GM12878 (cell line): ENCODE measurements around the gene MRPL21.

Experiments used
- BCL11A ChIP-seq: IDR thresholded peaks from 2 replicates; pipeline ENCODE4 v1.6.1; 2011; ENCODE audit warnings: low read depth, low read length
- CEBPB ChIP-seq, 2 experiments: fragments of 150-350 bp in 1 of 2; IDR thresholded peaks; 2 replicates each; pipeline ENCODE4 v1.6.1; 2012 to 2014; ENCODE audit warnings: low read depth in 2 of 2, low read length in 2 of 2, borderline replicate concordance in 1 of 2, inconsistent platforms in 1 of 2
- EED ChIP-seq: sonication (generic); IDR thresholded peaks from 2 replicates; pipeline ENCODE4 v1.6.1; 2016; ENCODE audit warnings: antibody characterized with exemption, low read depth
- EZH2 ChIP-seq: IDR thresholded peaks from 2 replicates; pipeline ENCODE4 v1.6.1; 2012; ENCODE audit warnings: low read depth, mild to moderate bottlenecking, control low read depth, inconsistent platforms, low read length, borderline replicate concordance; ENCODE audit not compliant: control insufficient read depth
- FOXK2 ChIP-seq: fragments of 450-650 bp; IDR thresholded peaks from 2 replicates; pipeline ENCODE4 v1.6.1; 2017; ENCODE audit warnings: mild to moderate bottlenecking, moderate library complexity
- KLF5 ChIP-seq: fragments of 450-650 bp; IDR thresholded peaks from 2 replicates; pipeline ENCODE4 v1.6.1; 2014; ENCODE audit warnings: mild to moderate bottlenecking; ENCODE audit not compliant: partially characterized antibody
- NRF1 ChIP-seq: conservative IDR thresholded peaks from 2 replicates; pipeline ENCODE4 v1.6.1; 2011; ENCODE audit warnings: mild to moderate bottlenecking, low read depth, low read length, improper control_type of control experiment
- POLR2A ChIP-seq: IDR thresholded peaks from 2 replicates; pipeline ENCODE4 v1.6.1; 2011; ENCODE audit warnings: low read depth, mild to moderate bottlenecking, low read length
- SMARCA5 ChIP-seq: fragments of 450-650 bp; IDR thresholded peaks from 2 replicates; pipeline ENCODE4 v1.6.1; 2017; ENCODE audit warnings: mild to moderate bottlenecking
- TF ChIP-seq, protein P1 (sequence below): IDR thresholded peaks from 2 replicates; pipeline ENCODE4 v1.6.1; 2011; ENCODE audit warnings: low read depth, mild to moderate bottlenecking, low read length, moderate library complexity, borderline replicate concordance; ENCODE audit errors: extremely low read depth

DNA sequence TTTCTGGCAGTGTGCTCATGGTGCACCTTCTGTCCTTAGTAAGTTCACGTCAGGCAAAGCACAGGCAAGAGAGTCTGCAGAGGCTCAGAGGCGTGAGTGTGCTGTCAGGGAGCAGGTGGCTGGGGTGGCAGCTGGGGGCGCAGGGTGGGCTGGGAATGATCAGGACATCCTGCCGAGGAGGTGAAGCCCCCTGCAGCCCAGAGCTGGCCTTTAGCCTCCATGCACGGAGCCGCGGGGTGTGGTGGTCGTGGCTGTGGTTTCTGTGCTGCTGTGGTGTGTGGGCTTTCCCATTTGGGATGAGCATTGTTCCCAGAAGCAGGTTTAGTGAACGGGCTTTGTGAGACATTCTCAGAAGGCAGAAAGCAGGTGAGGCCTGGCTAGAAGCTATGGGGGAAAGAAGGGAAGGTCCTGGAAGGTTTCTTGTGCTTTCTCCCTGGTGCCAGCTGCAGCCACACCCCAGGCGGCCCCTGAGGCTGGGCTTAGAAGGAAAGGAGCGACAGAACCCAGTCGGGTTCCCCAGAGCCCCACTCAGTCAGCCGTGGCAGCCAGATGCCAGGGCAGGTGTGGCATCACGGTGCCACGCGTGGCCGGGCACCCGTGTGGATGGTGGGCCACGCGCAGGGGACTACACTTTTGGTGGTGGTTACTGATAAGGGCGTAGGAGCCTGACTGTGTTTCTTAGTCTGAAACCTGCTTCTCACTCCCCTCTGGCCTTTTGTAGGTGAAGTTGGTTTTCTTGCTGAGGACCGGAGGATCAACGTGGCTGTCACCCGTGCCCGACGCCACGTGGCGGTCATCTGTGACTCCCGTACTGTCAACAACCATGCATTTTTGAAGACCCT is 32.1 kb upstream of the MRPL21 start:
- TF ChIP-seq KLF5, result no peak
- TF ChIP-seq CEBPB (IDR thresholded peaks at IDR 0.05; ENCODE audit: borderline replicate concordance in 1 of 2, low read depth in 2 of 2, low read length in 2 of 2), result no peak
- no peak for TF ChIP-seq POLR2A
- no peak for TF ChIP-seq SMARCA5
- TF ChIP-seq FOXK2, result no peak
- no peak for TF ChIP-seq EZH2
- no peak for TF ChIP-seq EED
- no peak for TF ChIP-seq BCL11A
- TF ChIP-seq, protein P1, sequence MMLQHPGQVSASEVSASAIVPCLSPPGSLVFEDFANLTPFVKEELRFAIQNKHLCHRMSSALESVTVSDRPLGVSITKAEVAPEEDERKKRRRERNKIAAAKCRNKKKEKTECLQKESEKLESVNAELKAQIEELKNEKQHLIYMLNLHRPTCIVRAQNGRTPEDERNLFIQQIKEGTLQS, result no peak
- no peak for TF ChIP-seq NRF1
